ENCODE data around the gene FGF22.

FGF22 gene

GRCh38 chr19:648904-649801 lies 9.5 kb downstream of the FGF22 start:
- no peak for TF ChIP-seq CTCF (conservative IDR thresholded peaks at IDR 0.05)
- no peak overlapping the region for H3K27ac ChIP-seq

- H3K27ac ChIP-seq = no peak overlapping the region
- TF ChIP-seq CTCF (conservative IDR thresholded peaks at IDR 0.05) = no peak
These were observed 10.4 kb downstream of the FGF22 start for GRCh38 chr19:650121-650520.

GRCh38 chr19:651114-651818 lies 11.6 kb downstream of the FGF22 start:
- TF ChIP-seq CTCF (conservative IDR thresholded peaks at IDR 0.05) = no peak
- no peak overlapping the region for H3K27ac ChIP-seq

- no peak overlapping the region for H3K27ac ChIP-seq
- TF ChIP-seq CTCF (conservative IDR thresholded peaks at IDR 0.05) = no peak
These were observed 12.3 kb downstream of the FGF22 start for GRCh38 chr19:651991-652390.

- no peak for TF ChIP-seq CTCF (conservative IDR thresholded peaks at IDR 0.05)
- H3K27ac ChIP-seq = no peak overlapping the region
These were observed 13.0 kb downstream of the FGF22 start for GRCh38 chr19:652467-653389.

GRCh38 chr19:653425-653824 lies 13.7 kb downstream of the FGF22 start:
- TF ChIP-seq CTCF (conservative IDR thresholded peaks at IDR 0.05) = no peak
- no peak overlapping the region for H3K27ac ChIP-seq

GRCh38 chr19:655691-656090 lies 16.0 kb downstream of the FGF22 start:
- TF ChIP-seq CTCF (conservative IDR thresholded peaks at IDR 0.05) = no peak
- no peak overlapping the region for H3K27ac ChIP-seq
